PC-9 (cell line): ENCODE measurements around the gene MIB1. TPM values are rescaled to one million over a fixed set of nuclear protein-coding genes. Genes with fewer than 3 reads are reported as not detected.

Source experiments
- BruUV-seq: library from RNA; stranded (reverse); fragments of 400-500 nt; replicated peaks from 2 replicates; lab custom pipeline; 2021; lab: Mats Ljungman, UMichigan
- CTCF ChIA-PET: fragments of 300-600 bp; sonication (Branson Sonifier 250); formaldehyde crosslinking; loops from one replicate; lab custom pipeline; 2022; ENCODE audit warnings: antibody characterized with exemption; lab: Charles Lee
- POLR2A ChIA-PET: fragments of 300-600 bp; sonication (Branson Sonifier 250); formaldehyde crosslinking; loops from one replicate; lab custom pipeline; 2022; ENCODE audit warnings: antibody characterized with exemption; ENCODE audit not compliant: unreplicated experiment; lab: Charles Lee
- DNase-seq, 2 experiments: peaks; one replicate each; pipeline versions ENCODE4 v3.0.0 to v3.0.0-alpha.2; 2015 to 2022; ENCODE audit warnings: mixed read lengths in 1 of 2
- H2AFZ ChIP-seq: fragments of 200-600 bp; sonication (generic); 2 replicates; pipeline ENCODE4 v1.8.1; 2017; ENCODE audit warnings: antibody characterized with exemption
- H3F3A ChIP-seq: fragments of 200-600 bp; sonication (generic); 2 replicates; pipeline ENCODE4 v1.8.1; 2017; ENCODE audit warnings: antibody characterized with exemption, mild to moderate bottlenecking, low read depth; ENCODE audit not compliant: insufficient read depth
- H3K27ac ChIP-seq: fragments of 200-600 bp; sonication (generic); 2 replicates; pipeline ENCODE4 v1.6.1; 2016; ENCODE audit warnings: mixed run types
- H3K27me3 ChIP-seq: fragments of 200-600 bp; sonication (generic); 2 replicates; pipeline ENCODE4 v1.6.1; 2016; ENCODE audit warnings: low read depth, mixed run types; ENCODE audit not compliant: insufficient read depth
- H3K36me3 ChIP-seq: fragments of 200-600 bp; sonication (generic); 2 replicates; pipeline ENCODE4 v1.6.1; 2016; ENCODE audit warnings: low read depth, mixed run types
- H3K4me1 ChIP-seq: fragments of 200-600 bp; sonication (generic); replicated peaks from 2 replicates; pipeline ENCODE4 v1.6.1; 2016; ENCODE audit warnings: mixed run types; ENCODE audit not compliant: insufficient read depth
- H3K4me2 ChIP-seq: fragments of 200-600 bp; sonication (generic); 2 replicates; pipeline ENCODE4 v1.6.1; 2017; ENCODE audit warnings: mixed run types
- H3K4me3 ChIP-seq: fragments of 200-600 bp; sonication (generic); 2 replicates; pipeline ENCODE4 v1.6.1; 2016; ENCODE audit warnings: mixed run types
- H3K79me2 ChIP-seq: fragments of 200-600 bp; sonication (generic); 2 replicates; pipeline ENCODE4 v1.6.1; 2017; ENCODE audit warnings: low read depth, mixed run types
- H3K9me2 ChIP-seq: fragments of 200-600 bp; sonication (generic); 2 replicates; pipeline ENCODE4 v1.8.1; 2017; ENCODE audit warnings: mild to moderate bottlenecking; ENCODE audit not compliant: insufficient read depth
- H3K9me3 ChIP-seq: fragments of 200-600 bp; sonication (generic); 2 replicates; pipeline ENCODE4 v1.8.1; 2016; ENCODE audit warnings: low read depth; ENCODE audit not compliant: insufficient read depth
- H4K20me1 ChIP-seq: fragments of 200-600 bp; sonication (generic); 2 replicates; pipeline ENCODE4 v1.8.1; 2017; ENCODE audit not compliant: insufficient read depth
- EZH2 ChIP-seq: fragments of 200-600 bp; sonication (generic); IDR thresholded peaks from 2 replicates; pipeline ENCODE4 v1.8.0; 2017; ENCODE audit warnings: antibody characterized with exemption, low read depth
- intact Hi-C: fragments of 100-400 bp; cut with micrococcal nuclease; formaldehyde crosslinking; loops from one replicate; pipeline ENCODE4 v1.10.0; 2022; ENCODE audit not compliant: unreplicated experiment
- total RNA-seq: library from RNA; stranded (reverse); gene quantifications from 2 replicates; pipeline ENCODE4 v1.2.3, GENCODE V29; 2021
- TF ChIP-seq, protein P1 (sequence below): fragments of 200-600 bp; sonication (generic); conservative IDR thresholded peaks from 2 replicates; pipeline ENCODE4 v1.6.1; 2017; ENCODE audit warnings: mixed run types, antibody characterized with exemption, mild to moderate bottlenecking, moderate library complexity

MIB1 gene
- total RNA-seq, 1 experiment from 2014 or later, result 40.1 TPM

DNA sequence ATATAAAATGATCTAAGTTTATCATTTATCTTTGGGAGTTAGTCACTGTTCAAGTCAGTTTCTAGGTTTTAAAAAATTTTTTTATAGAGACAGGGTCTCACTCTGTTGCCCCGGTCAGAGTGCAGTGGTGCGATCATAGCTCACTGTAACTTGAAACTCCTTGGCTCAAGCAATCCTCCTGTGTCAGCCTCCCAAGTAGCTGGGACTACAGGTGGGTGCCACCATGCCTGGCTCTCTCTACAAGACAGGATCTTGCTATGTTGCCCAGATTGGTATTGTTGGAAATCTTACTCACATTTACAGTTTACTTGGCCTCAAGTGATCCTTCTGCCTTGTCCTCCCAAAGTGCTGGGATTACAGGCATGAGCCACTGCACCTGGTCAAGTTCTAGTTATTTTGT is 74.5 kb downstream of the MIB1 start:
- no peak overlapping the region for H3K27ac ChIP-seq
- H3K27me3 ChIP-seq, result no peaks in the 10 kb centered on the region
- H3K79me2 ChIP-seq, result no peaks in the 10 kb centered on the region
- TF ChIP-seq EZH2, result no peak
- TF ChIP-seq, protein P1, sequence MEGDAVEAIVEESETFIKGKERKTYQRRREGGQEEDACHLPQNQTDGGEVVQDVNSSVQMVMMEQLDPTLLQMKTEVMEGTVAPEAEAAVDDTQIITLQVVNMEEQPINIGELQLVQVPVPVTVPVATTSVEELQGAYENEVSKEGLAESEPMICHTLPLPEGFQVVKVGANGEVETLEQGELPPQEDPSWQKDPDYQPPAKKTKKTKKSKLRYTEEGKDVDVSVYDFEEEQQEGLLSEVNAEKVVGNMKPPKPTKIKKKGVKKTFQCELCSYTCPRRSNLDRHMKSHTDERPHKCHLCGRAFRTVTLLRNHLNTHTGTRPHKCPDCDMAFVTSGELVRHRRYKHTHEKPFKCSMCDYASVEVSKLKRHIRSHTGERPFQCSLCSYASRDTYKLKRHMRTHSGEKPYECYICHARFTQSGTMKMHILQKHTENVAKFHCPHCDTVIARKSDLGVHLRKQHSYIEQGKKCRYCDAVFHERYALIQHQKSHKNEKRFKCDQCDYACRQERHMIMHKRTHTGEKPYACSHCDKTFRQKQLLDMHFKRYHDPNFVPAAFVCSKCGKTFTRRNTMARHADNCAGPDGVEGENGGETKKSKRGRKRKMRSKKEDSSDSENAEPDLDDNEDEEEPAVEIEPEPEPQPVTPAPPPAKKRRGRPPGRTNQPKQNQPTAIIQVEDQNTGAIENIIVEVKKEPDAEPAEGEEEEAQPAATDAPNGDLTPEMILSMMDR, result no peak
- H3K4me3 ChIP-seq, result no peak overlapping the region
- ChIA-PET CTCF (interaction anchor here (0.5 kb wide), 1 partner anchor 9 kb away, joined by 5 read pairs; no protein-coding TSS in a partner anchor), POLR2A (no interaction called here)
- no peaks in the 10 kb centered on the region; the same call in 1 of the 2 replicates for H3K9me3 ChIP-seq
- H3K36me3 ChIP-seq, result peaks cover 1% of the 10 kb centered on the region; the same call in 1 of the 2 replicates
- no TSS peak for BruUV-seq
- H2AFZ ChIP-seq, result no peak overlapping the region
- H3K4me1 ChIP-seq, result no peaks in the 10 kb centered on the region
- H3F3A ChIP-seq, result no peaks in the 10 kb centered on the region
- no peak overlapping the region for H3K4me2 ChIP-seq
- intact Hi-C loops, result no loop called here
- DNase-seq, result no peak
- no peaks in the 10 kb centered on the region for H3K9me2 ChIP-seq
- no peaks in the 10 kb centered on the region for H4K20me1 ChIP-seq

DNA sequence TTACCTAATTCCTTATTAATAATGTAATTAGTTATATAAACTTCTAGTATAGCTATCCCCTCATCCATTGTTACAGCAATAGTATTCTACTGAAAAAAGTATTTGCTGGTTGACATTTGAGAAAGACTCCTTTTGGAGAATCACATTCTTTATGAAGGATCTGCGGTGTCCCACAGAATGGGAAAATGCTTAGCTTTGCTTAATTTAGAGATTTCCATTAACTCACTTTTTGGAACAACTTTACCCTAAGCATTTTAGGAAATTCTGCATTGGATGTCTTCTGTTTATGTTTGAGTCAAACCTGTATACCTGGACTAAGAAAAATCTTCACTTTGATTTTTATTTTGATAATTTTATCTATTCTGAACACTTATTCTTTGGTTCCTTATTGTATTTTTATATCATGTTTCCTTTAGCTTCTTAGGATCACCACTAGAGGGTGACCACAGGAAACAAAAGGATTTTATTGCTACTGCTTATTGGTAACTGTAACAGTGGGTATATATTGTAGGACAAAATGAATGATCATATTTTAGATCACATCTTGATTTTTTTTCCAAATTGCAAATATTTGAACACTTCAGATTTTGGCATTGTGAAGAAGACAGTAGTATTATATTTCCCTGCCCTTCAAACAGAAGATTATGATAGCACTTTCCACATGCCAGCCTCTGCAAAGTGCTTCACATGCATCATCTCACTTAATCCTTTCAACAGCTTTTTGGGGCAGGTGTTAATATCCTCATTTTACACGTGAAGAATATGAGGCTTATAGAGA is 79.6 kb downstream of the MIB1 start:
- CTCF ChIA-PET, result no interaction called here

DNA sequence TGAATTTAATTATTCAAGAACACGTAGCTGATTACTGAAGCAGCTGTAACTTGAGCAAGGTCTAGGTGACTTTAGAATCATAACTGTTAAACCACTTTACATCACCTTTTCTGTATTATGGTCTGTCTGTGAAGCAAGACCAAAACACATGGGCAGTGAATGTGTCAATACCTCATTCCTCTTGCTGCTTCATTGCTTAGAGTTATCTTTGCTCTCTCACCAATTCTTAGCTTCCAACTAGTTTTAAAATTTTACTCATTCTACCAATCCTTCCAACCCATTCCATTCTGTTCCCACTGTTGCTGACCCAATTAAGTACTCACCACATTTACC is 80.2 kb downstream of the MIB1 start:
- POLR2A ChIA-PET, result interaction anchor here (0.7 kb wide), 1 partner anchor 20 kb away, joined by 4 read pairs; no protein-coding TSS in a partner anchor
- CTCF ChIA-PET, result no interaction called here
- no TSS peak for BruUV-seq

More for the DNA sequence above, 79.6 kb downstream of the MIB1 start:
- Histone ChIP-seq H3K9me3 (no peaks in the 10 kb centered on the region), H3K4me3 (no peak overlapping the region), H3K9me2 (no peaks in the 10 kb centered on the region), H3K27me3 (no peaks in the 10 kb centered on the region), H4K20me1 (no peaks in the 10 kb centered on the region), H2AFZ (no peak overlapping the region), H3K36me3 (no peaks in the 10 kb centered on the region), H3K27ac (no peak overlapping the region), H3F3A (no peaks in the 10 kb centered on the region), H3K4me1 (no peaks in the 10 kb centered on the region), H3K4me2 (no peak overlapping the region), H3K79me2 (no peaks in the 10 kb centered on the region)
- TF ChIP-seq, protein P1, result peak; percentile 64
- TF ChIP-seq EZH2, result no peak
- no peak for DNase-seq
- POLR2A ChIA-PET, result interaction anchor here (0.5 to 0.7 kb wide), 2 partner anchors 20 to 771 kb away, joined by 4 to 8 read pairs; no protein-coding TSS in a partner anchor
- intact Hi-C loops, result no loop called here
- no TSS peak for BruUV-seq

More for the DNA sequence above, 80.2 kb downstream of the MIB1 start:
- no peak overlapping the region for H3K4me3 ChIP-seq
- no peaks in the 10 kb centered on the region for H3K4me1 ChIP-seq
- no peak overlapping the region for H2AFZ ChIP-seq
- intact Hi-C loops, result no loop called here
- no peaks in the 10 kb centered on the region for H3K36me3 ChIP-seq
- TF ChIP-seq, protein P1, result no peak
- no peak for TF ChIP-seq EZH2
- no peak overlapping the region for H3K4me2 ChIP-seq
- no peaks in the 10 kb centered on the region for H3K9me3 ChIP-seq
- H3K27ac ChIP-seq, result no peak overlapping the region
- no peaks in the 10 kb centered on the region for H3K79me2 ChIP-seq
- H3K9me2 ChIP-seq, result no peaks in the 10 kb centered on the region
- no peaks in the 10 kb centered on the region for H3K27me3 ChIP-seq
- no peak for DNase-seq
- no peaks in the 10 kb centered on the region for H3F3A ChIP-seq
- no peaks in the 10 kb centered on the region for H4K20me1 ChIP-seq
